ENCODE measurements around the gene PARP8. TPM values are rescaled to one million over a fixed set of nuclear protein-coding genes. Genes with fewer than 3 reads are reported as not detected.

The PARP8 gene
- total RNA-seq, 1 experiment from 2014 or later: 1.9 TPM

DNA sequence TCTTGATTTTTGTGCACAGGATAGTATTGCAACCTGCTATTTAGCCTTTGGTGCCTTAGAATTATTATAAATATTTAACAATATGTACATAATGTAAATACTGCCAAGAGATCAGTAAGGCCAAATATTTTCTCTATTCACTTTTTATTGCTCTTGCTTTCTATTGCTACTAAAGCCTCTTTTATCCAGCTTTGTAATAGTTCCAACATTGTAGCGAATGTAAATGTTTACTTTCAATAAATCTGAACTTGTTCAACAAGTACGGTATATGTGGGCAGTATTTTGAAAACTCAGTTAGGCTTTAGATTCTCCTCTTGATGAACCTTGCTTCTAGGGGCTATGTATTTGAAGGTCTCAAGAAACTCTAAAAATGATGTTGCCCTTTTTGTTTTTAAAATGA, 179.8 kb downstream of the PARP8 start:
- DNase-seq (ENCODE audit: low read depth): no peak

DNA sequence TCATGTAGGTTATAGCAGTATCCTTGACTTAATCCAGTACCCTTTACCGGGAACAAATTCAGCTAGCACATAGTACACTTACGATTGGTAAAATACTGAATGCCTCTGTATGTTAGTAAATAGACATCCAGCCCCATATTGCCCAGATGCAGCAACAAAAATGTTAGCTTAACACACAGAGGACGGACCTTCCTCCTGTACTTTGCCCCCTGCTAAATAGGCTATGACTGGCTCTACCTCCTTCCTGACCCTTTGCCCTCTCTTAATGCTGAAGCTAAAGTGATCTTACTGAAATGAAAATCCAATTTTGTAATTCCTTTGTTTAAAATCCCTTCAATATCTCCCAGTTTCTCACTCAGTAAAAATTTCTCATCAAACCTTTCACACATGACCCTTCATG, 183.1 kb downstream of the PARP8 start:
- no peak for DNase-seq (ENCODE audit: low read depth)

DNA sequence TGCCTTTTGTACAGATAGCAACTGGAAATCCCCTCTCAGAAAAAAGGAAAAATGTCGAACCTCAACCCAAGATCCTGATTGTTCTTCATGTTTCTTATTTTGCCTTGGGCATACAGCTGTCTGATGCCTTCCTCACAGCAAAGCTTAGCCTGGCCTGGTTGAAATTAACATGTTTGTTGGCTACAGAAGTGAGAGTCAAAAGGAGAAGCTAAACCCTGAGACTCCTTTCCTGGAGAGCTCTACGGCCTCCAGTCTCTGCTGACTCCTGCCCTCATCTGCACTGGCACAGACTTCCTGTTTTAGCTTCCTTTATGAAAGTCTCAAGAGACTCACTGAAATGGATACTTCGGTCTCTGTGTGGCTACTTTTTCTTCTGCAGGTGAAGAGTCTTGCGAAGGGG, 186.7 kb downstream of the PARP8 start:
- no peak for DNase-seq (ENCODE audit: low read depth)

DNA sequence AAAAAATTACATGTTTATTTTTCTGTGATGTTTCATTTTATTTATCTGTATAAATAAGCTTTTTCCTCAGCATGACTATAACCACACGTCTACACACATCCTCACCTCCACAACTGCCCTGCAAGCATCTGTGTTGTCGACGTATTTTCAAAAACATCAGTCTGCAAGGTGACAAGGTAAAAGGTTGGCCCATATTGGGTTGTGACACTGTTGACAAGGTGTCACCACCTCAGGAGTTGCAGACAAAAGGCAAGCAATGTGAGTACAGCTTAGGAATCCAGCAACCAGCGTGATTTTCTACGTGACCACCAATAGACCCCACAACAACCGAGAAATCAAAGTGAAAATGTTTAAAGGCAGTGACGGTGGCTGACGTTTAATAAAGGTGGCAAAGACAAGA, 187.6 kb downstream of the PARP8 start:
- DNase-seq (ENCODE audit: low read depth): no peak

DNA sequence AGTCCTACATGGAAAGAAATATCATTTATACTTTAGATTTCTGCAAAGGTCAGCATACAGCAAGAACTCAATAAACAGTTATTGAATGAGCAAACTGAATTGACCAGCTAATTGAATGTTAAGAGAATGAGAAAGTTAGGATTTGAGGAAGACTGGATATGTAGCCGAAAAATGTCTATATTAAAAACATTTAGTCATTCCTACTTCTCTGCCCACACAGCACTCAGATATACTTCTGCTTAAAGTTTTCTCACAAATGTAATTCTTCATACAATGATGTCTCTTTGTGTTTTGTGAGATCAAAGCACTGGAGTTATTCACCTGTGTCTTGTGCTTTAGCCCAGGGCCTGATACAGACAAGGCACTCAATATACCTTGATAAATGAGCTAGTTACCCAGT, 188.6 kb downstream of the PARP8 start:
- DNase-seq (ENCODE audit: low read depth): no peak

DNA sequence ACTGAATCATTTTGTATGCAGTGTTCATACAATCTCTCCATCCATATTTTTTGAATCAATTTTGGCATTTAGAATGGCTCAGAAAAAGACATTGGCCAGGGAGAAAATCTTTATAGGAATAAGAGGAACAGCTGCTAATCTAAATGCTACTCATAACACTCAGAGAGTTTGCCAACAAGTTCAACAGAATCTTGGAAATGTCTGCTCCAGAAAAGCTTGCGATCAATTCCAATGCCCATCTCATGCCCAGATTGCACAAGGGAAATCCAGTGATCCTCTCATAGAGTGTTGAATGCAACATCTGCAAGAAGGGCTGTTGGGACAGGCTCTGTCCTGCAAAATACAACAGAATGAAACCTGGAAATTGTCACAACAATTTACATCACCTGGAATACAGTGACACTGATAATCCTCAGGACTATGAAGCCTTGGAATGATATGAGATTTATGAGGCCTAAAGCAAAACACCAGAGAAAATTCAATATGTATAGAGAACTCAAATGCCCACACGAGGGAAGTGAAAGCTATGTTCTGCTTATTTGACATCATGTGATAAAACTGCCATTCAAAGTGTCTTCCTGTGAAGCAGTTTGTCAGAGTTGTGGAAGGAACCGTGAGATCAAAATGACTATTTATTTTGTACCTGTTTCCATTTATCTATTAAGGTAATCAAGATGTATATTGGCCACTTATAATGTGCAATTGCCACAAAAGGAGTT, 190.1 kb downstream of the PARP8 start:
- DNase-seq (ENCODE audit: low read depth): no peak

DNA sequence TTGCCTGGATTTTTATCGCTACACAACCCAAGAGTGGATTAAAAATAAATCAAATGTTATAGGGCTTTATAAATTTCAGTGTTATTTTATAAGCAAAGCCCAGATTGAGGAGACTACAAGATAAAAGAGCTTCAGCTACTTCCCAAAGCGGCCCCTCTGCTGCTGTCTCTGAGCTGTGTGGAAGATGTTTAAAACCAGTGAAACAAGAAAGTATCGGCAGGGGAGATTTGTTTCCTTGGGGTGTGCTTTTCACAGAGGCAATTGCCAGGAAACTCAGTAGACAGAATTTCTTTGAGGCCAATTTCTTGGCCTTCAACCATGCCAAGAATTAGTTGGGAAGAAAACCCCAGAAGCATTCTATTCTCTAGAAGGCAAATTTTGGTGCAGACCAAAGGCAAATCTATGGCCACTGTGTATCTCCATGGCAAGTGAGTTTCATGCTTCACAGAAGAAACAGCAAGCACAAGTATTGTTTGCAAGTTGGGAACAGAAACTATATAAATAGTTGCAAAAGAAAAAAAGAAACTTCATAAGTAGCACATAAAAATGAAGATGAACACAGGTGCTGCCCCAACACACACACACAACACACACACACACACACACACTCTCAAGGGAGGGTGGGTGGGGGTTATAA, 197.2 kb downstream of the PARP8 start:
- no peak for DNase-seq (ENCODE audit: low read depth)

DNA sequence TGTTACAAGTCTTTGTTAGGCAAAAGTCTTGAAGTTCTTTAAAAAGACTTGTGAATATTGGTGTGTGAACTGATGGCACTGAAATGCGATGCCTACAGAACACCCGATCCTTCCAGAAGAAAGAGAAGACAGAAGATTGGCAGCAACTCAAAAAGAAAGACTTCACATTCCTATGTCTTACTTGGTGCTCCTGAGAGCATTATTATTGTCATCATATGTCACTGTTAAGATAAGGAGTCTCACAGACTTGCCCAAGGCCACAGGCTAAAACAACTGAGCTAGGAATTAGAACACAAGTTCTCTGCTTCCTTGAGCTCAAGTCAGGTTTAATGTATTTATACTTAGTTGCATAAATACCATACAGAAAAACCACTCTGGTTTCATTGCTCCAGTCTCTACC, 198.0 kb downstream of the PARP8 start:
- no peak for DNase-seq (ENCODE audit: low read depth)

DNA sequence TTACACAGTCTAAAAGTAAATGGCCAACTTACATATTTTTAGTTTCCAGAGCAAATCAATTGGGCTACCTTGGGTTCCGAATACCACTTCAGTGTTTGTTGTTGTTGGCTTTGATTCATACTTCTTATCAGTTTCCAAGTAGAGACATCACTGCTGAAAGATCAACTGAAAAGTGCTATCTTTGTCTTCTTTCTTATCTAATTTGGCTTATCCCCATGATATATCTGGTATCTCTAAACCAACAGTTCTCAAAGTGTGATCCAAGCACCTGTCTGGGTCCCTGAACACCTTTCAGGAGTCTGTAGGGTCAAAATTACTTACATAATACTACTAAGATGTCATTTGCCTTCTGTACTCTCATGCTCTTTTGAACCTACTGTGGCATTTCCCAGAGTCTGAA, 200.0 kb downstream of the PARP8 start:
- DNase-seq (ENCODE audit: low read depth): no peak

DNA sequence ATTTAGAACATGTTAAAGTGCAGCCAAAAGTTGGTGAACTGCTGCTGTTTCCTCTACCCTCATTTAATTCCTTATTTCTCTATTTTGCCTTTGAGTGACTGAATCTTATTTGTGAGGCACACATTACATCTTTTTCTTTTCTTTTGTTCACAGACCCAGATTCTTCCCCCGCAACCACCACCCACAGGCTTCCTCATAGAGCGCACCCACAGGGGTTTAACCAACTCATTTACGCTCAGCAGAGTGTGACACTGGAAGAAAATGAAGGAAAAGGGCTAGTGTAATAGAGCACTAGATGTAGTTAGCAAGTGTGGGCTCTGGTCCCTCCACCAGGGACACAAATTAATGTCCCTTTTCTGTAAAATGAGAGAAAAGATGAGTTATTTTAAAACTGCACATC, 200.7 kb downstream of the PARP8 start:
- no peak for DNase-seq (ENCODE audit: low read depth)

DNA sequence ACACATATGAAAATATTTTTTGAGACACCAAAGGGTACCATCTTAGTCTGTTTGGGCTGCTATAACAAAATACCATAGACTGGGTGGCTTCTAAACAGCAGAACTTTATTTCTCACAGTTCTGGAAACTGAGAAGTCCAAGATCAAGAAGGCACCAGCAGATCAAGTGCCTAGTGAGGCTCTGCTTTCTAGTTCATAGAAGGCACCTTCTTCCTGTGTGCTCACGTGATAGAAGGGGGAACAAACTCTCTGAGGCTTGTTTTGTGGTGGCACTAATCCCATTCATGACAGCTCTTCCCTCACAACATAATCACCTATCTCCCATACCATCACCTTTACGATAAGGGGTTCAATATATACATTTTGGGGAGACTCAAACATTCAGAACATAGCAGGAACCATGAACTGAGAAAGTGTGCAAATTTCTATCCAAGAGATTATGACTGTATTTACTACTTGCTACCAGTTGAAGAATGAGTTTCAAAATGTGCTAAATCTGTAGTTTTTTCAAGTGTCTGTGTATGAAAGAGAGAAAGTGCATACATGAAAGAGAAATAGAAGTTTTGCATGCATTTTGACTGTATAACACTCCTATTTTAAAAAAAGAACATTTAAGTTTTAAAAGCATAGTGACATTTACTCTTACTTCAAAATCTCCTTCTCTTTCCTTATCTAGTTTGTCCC, 207.3 kb downstream of the PARP8 start:
- no peak for DNase-seq (ENCODE audit: low read depth)

DNA sequence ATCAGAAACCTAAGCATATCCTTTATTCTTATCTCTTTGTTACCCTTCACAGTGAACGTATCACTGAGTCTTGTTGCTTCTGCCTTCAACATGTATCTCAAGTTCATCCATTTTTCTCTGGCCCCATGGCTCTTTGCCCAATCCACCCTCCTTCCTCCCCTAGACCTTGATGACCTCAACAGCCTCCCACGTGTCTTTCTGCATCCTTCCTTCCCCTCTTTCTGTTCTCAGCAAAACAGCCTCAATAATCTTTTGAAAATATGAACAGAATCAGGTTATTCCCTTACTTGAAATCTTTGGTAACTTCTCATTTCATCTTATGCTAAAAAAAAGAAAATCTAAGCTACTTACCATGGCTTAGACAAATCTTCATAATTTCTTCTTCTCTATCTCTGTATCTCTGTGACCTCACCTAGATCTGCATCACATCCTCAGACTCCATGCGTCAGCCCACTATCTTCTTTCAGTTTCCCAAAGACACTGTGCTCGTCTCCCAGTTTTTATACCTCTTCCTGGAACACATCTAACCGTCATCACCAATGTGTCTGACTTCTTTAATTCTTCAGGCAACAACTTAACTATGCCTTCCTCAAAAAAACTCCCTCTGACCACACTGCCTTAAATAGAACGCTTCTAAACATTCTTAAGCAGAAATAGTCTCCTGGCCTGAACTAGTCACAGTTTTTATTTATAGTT, 208.0 kb downstream of the PARP8 start:
- no peak for DNase-seq (ENCODE audit: low read depth)

DNA sequence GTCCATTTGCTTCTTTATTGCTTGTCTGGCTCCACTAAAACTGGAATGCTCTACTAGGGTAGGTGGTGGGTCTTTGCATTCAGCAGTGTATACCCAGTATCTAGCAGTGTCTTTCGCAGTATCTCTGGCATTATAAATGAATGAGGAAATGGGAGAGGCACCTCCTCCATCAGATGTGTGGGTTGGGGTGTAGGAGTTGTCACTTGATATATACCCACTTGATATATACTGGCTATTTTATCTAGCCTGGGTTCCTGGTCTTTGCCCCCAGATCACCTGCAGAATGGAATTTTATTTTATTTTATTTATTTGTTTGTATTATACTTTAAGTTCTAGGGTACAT, 208.5 kb downstream of the PARP8 start:
- DNase-seq (ENCODE audit: low read depth): no peak

DNA sequence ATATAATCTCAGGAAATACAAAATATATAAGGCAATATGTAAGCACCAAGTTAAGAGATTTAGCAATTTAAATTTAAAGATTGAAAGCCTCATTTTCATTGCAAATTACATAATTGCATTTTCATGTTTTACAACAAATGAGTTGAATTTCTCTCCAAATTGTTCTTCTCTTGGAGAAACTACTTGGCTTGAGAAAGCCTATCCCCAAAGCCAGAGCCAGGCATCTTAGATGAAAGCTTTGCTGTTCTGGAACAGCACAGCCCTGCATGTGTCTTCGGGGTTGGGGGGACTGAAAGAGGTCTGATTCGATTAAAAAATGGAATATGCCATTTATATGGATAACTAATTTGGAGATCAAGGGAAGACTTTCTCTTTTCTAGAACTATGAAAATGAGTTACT, 212.0 kb downstream of the PARP8 start:
- no peak for DNase-seq (ENCODE audit: low read depth)

DNA sequence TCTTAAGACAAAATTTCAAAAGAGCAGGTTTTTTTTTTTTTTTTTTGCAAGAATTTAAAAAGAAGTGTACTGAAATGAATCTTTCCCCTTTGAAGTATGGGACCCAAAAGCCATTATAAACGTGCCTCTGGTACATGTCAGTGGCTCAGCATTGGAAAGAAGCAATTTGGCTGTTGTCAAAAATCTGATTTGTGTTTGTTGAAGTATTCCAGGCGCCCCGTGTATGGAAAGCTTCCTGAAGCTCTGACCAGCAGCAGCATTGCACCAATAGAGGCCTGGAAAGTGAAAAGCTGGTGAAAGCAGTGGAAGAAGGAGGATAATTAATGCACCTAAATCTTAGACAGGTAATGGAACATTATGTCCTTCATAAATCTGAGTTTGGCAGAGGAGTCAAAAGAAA, 215.0 kb downstream of the PARP8 start:
- DNase-seq (ENCODE audit: low read depth): no peak

DNA sequence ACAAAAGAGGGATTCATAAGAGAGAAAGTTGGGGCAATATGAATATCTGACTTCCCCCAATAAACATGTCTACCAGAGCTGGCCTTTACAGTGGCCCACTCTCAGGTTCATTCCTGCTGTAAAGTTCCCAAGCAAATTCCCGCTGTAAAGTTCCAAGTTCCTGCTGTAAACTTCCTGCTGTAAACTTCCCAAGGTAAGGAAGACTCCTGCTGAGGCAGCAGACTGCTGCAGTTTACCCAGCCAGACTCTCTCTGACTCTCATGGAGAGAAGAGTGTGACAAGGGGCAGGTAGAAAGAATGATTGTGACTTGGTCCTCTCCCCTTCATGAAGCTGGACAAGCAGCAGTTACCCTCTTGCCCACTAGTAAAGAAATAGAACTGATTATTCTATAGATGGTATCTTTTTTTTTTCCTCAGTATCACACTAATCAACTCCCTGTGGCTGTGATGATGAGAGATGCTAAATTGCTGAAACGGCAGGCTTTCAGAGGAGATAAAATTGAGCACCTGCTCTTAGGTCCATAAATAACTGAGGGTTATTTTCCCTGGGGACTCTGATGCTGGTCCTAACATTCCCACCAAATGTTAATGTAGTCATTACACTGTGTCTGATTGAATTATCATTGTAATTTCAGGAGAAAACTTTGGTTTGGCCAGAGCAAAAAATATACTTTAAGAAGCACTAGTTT, 220.4 kb downstream of the PARP8 start:
- no peak for DNase-seq (ENCODE audit: low read depth)

DNA sequence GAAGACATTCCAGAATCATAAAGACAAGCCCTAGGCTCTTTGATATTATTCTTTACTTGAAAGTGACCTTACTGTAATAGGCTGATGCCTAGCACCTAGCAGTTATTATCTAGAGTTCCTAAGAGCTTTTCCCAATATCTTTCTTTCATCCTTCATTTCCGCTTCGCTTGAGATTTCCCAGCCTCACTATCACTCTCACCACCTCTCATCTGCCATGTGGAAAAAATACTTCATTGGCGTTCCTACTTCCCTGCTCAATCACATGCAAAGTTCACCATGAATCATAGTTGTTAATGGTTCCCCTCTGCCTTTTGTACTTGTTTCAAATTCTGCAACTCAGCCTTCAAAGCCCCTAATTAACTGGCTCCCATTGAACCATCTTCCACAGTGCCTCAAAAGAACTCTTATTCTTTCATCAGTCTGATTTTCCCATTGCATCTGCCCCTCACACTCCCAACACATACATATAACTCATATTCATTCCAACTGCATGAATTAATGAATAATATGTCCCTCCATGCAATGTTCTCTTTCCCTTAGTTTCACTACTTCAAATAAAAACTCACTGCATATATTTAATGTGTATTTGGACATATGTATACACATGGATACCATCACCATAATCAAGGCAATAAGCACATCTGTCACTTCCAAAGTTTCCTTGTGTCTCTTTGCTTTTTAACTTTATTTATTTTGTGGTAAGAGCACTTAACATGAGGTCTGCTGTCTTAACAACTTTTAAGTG, 221.6 kb downstream of the PARP8 start:
- DNase-seq (ENCODE audit: low read depth): no peak

DNA sequence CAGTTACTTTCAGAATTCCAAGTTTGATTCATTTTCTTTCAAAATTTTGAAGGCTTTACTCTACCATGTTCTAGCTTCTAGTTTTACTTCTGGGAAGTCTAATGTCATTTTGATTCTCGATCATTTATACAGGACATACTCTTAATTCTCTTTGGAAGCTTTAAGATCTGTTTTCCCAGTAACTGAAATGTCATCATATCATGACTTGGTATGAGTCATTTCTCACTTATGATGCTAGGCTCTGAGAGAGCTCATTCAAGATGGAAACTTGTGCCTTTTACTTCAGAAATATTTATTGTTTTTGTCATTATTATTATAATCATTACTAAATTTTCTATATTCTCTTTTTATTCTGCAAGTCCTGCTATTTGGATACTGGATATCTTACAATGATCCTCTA, 222.3 kb downstream of the PARP8 start:
- no peak for DNase-seq (ENCODE audit: low read depth)

DNA sequence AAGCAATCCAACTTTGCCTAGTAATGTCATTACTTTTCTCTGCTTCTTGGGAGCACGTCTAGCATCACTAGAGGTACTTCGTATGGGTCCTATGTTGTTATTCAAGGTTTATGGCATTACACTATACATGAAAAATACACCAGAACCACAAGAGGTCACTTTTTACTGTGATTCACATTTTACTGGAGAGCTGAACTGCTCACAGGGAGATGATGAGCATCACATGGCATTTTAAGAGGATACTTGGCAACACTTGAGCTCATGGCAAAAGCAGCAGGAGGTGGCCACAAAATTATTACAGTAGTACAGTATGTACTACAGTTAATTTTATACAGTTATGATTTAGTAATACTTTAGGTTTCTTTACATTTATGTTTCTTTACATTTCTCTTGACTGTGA, 223.4 kb downstream of the PARP8 start:
- DNase-seq (ENCODE audit: low read depth): no peak

Measured in M059J (cell line).